Ovary (tissue), 3 donors: ENCODE data around the gene BHLHE23.

Source experiments
- POLR2A ChIP-seq: fragments of 450-650 bp; IDR thresholded peaks from one replicate; pipeline ENCODE4 v1.6.1; 2017; ENCODE audit warnings: antibody characterized with exemption, mild to moderate bottlenecking, moderate library complexity
- TF ChIP-seq, protein P1 (sequence below), 3 donors: fragments of 450-650 bp in 2 of 3; fragments of 200-600 bp in 1 of 3; IDR thresholded peaks; one replicate each; pipeline versions ENCODE4 v1.5.1 to v1.8.0; 2016 to 2022; ENCODE audit warnings: antibody characterized with exemption in 3 of 3, mild to moderate bottlenecking in 1 of 3
- donor health status: DM: no; HTN: no; CAD: no.

DNA sequence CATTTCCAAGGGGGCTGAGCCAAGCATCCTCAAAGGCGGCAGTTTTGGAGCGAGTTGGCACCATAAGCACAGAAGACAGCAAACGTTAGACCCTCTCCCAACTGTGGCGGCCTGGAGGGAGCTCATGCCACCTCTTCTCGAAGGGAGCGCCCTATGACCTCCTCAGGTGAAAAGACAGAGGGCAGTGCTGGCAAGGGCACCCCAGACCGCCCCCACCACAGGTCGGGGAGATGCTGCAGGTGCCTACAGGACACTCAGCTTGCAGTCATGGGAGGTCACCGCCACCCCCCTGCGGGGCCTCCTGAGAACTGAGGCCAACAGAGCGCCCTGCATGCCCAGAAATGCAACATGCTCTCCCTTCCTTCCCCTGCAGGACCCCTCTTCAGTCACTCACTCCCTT, 45.1 kb upstream of the BHLHE23 start:
- TF ChIP-seq, protein P1, sequence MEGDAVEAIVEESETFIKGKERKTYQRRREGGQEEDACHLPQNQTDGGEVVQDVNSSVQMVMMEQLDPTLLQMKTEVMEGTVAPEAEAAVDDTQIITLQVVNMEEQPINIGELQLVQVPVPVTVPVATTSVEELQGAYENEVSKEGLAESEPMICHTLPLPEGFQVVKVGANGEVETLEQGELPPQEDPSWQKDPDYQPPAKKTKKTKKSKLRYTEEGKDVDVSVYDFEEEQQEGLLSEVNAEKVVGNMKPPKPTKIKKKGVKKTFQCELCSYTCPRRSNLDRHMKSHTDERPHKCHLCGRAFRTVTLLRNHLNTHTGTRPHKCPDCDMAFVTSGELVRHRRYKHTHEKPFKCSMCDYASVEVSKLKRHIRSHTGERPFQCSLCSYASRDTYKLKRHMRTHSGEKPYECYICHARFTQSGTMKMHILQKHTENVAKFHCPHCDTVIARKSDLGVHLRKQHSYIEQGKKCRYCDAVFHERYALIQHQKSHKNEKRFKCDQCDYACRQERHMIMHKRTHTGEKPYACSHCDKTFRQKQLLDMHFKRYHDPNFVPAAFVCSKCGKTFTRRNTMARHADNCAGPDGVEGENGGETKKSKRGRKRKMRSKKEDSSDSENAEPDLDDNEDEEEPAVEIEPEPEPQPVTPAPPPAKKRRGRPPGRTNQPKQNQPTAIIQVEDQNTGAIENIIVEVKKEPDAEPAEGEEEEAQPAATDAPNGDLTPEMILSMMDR (IDR thresholded peaks at IDR 0.05) = no peak
- TF ChIP-seq POLR2A = no peak
